GM19240 (cell line): ENCODE data around the gene NRIP1.

Experiments
- DNase-seq: peaks from one replicate; pipeline ENCODE4 v3.0.0; 2011; ENCODE audit warnings: low spot score; ENCODE audit not compliant: insufficient read length

NRIP1 gene

GRCh38 chr21:14922980-14923379 lies 141.8 kb downstream of the NRIP1 start:
- no peak for DNase-seq

- no peak for DNase-seq
Measured at GRCh38 chr21:14918527-14918926, 146.3 kb downstream of the NRIP1 start.

DNA sequence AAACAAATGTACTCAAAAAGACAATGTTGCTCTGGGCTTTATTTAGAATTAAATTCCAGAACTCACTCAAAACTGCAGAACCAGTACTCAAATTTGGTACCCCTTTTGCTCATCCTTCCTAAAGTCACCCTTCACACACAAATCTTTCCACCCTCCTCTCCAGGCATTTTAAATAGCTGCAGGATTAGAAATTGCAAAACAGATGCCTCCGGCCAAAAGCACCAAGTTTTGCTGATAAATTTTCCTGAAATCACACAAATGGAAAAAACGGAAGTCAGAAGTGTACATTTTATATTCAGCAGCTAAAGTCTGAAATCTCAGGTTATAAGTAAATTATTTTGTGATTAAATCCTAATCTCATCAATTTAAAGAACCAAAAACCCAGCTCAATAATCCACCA lies 147.0 kb downstream of the NRIP1 start:
- no peak for DNase-seq

DNA sequence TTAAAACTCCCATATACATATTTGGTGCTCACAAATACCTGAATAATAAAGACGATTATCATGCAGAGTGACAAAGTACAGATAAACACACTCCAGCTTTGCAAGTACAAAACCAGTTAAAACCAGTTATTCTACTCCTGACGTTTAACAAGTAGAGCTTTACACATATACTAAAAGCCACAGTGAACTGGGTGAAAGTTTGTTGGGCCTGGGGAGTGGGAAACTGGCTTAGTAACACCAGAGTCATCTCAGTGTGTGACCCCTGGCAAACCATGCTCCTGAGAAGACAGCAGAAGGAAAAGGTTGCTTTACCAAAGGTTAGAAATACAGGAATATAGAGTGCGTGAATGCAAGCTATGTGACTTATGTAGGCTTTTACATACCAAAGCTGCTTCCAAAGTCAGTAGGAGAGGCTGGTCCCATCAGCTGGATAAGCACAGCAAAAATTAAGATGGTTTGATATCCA lies 148.1 kb downstream of the NRIP1 start:
- DNase-seq, result no peak

DNA sequence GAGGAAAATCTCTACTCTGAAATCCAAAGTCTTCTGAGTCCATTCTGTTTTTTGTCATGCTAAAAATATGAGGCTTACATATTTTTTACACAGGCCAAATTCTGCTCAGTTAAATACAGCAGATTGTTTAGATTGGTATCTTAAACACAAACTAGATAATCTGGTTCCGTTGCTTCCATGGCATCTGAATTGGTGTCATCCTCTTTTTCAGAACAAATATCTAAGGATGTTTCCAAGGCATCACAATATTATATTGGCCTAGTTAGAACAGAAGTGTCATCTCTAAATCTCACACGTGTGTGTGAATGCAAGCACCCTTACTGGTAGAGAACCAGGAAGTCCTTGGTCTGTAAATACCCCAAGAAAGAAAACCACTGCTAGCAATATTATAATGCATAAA lies 151.2 kb downstream of the NRIP1 start:
- DNase-seq, result no peak

GRCh38 chr21:14911351-14911750 lies 153.4 kb downstream of the NRIP1 start:
- no peak for DNase-seq
